GM12865 (cell line): ENCODE results near the gene KRT4.

Source experiments
- DNase-seq: peaks from one replicate; pipeline ENCODE4 v3.0.0; 2010; ENCODE audit warnings: low read depth
- H3K4me3 ChIP-seq: 2 replicates; pipeline ENCODE4 v1.5.1; 2011; ENCODE audit warnings: mild to moderate bottlenecking, low read depth, low read length, control low read depth
- CTCF ChIP-seq: IDR thresholded peaks from 2 replicates; pipeline ENCODE4 v1.5.1; 2011; ENCODE audit warnings: low read length, control low read depth, low read depth, inconsistent platforms; ENCODE audit not compliant: insufficient read depth; ENCODE audit errors: missing control alignments

KRT4 gene

GRCh38 chr12:52799505-52800211 lies 14.3 kb downstream of the KRT4 start:
- DNase-seq, result no peak
- no peak overlapping the region for H3K4me3 ChIP-seq
- no peak for TF ChIP-seq CTCF

- no peak for TF ChIP-seq CTCF
- no peak for DNase-seq
- no peak overlapping the region for H3K4me3 ChIP-seq
Observed at GRCh38 chr12:52798671-52799504, 15.0 kb downstream of the KRT4 start.

GRCh38 chr12:52798003-52798670 lies 15.8 kb downstream of the KRT4 start:
- no peak for TF ChIP-seq CTCF
- no peak for DNase-seq
- no peak overlapping the region for H3K4me3 ChIP-seq

- no peak for TF ChIP-seq CTCF
- no peak overlapping the region for H3K4me3 ChIP-seq
- no peak for DNase-seq
Observed at GRCh38 chr12:52797529-52797894, 16.4 kb downstream of the KRT4 start.

- no peak for TF ChIP-seq CTCF
- H3K4me3 ChIP-seq, result no peak overlapping the region
- DNase-seq, result no peak
Observed at GRCh38 chr12:52796839-52797528, 16.9 kb downstream of the KRT4 start.

GRCh38 chr12:52796429-52796794 lies 17.5 kb downstream of the KRT4 start:
- DNase-seq, result no peak
- H3K4me3 ChIP-seq, result no peak overlapping the region
- TF ChIP-seq CTCF, result no peak
